ENCODE results near the gene CTNNAL1.

DNA sequence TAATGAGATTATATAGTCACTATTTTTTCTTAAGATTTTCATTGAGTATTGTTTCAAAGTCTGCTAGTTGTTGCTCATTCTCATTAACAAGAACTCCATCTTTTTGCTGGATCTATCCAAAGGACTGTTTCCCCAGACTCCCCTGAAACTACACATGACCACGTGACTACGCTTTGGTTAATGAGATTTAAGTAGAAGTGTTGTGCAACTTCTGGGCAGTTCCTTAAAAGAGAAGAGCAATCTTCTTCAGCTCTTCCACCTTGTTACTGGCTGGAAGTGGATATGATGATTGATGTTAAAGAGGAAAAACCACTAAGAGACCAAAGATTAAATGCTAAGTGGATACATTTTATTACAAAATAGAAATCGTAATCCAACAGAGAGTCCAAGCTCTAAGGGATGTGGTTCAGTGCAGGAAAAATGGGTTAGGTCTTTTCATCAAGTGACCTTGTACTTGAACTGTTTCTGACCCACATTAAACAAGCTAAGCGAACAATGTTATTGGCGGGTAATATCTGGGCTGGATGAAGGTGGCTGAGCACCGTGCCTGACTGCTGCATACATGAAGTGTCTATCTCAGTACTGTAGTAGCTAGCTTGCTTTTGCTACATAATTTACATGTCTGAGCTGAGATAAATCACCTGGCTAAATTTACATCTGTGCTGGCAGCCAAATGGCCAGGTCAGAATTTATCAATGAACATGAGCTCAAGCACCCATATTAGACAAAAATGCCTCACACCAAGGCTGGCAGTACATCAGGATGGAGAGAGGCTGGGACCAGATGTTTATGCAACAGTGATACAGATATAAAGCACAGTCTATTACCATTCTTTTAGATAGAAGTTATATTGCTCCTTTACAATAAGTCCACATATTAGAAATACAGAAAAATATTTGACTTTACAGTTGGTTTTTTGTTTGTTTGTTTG is 7.5 kb upstream of the CTNNAL1 start:
- TF ChIP-seq, protein P1, sequence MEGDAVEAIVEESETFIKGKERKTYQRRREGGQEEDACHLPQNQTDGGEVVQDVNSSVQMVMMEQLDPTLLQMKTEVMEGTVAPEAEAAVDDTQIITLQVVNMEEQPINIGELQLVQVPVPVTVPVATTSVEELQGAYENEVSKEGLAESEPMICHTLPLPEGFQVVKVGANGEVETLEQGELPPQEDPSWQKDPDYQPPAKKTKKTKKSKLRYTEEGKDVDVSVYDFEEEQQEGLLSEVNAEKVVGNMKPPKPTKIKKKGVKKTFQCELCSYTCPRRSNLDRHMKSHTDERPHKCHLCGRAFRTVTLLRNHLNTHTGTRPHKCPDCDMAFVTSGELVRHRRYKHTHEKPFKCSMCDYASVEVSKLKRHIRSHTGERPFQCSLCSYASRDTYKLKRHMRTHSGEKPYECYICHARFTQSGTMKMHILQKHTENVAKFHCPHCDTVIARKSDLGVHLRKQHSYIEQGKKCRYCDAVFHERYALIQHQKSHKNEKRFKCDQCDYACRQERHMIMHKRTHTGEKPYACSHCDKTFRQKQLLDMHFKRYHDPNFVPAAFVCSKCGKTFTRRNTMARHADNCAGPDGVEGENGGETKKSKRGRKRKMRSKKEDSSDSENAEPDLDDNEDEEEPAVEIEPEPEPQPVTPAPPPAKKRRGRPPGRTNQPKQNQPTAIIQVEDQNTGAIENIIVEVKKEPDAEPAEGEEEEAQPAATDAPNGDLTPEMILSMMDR (IDR thresholded peaks at IDR 0.05) = no peak
- no peak for TF ChIP-seq POLR2A (IDR thresholded peaks at IDR 0.05; ENCODE audit: low read depth)
- no peak for TF ChIP-seq POLR2AphosphoS5 (IDR thresholded peaks at IDR 0.05)

Data from esophagus muscularis mucosa (tissue), 3 donors.